IMR-90 (cell line): Measurements from ENCODE around the gene DET1. TPM values are rescaled to one million over a fixed set of nuclear protein-coding genes. Genes with fewer than 3 reads are reported as not detected.

Source experiments
- ATAC-seq: fragments of 200-7000 bp; cut with Tn5 transposase; 2 replicates; pipeline ENCODE4 v1.9.1; 2020; ENCODE audit warnings: low read depth, mild to moderate bottlenecking, moderate library complexity
- BruUV-seq: library from RNA; stranded (reverse); fragments of 400-500 nt; replicated peaks from 2 replicates; lab custom pipeline; 2021; lab: Mats Ljungman, UMichigan
- CTCF ChIA-PET: fragments of 300-600 bp; formaldehyde crosslinking; extraction: SDS; loops from one replicate; lab custom pipeline; 2021; ENCODE audit warnings: antibody characterized with exemption; lab: Yijun Ruan, JAX
- POLR2A ChIA-PET: fragments of 300-600 bp; sonication (Branson Sonifier 250); formaldehyde crosslinking; loops from one replicate; lab custom pipeline; 2022; ENCODE audit warnings: antibody characterized with exemption; ENCODE audit not compliant: unreplicated experiment; lab: Charles Lee
- DNase-seq: peaks from one replicate; pipeline ENCODE4 v3.0.0; 2013
- H2AFZ ChIP-seq: replicated peaks from 2 replicates; pipeline ENCODE3; 2013; ENCODE audit warnings: low read length, mild to moderate bottlenecking; ENCODE audit not compliant: poor library complexity
- H2AK5ac ChIP-seq: 2 replicates; pipeline ENCODE4 v1.6.1; 2013; ENCODE audit warnings: low read depth, low read length, inconsistent platforms
- H2AK9ac ChIP-seq: replicated peaks from 2 replicates; pipeline ENCODE3; 2013; ENCODE audit warnings: mild to moderate bottlenecking, low read depth, low read length, moderate library complexity; ENCODE audit not compliant: poor library complexity
- H2BK120ac ChIP-seq: 2 replicates; pipeline ENCODE4 v1.6.1; 2013; ENCODE audit warnings: low read depth, low read length, inconsistent platforms
- H2BK15ac ChIP-seq: 3 replicates; pipeline ENCODE4 v1.6.1; 2013; ENCODE audit warnings: low read depth, low read length, inconsistent platforms
- H2BK20ac ChIP-seq: 2 replicates; pipeline ENCODE4 v1.6.1; 2013; ENCODE audit warnings: low read depth, mild to moderate bottlenecking, inconsistent platforms, low read length, moderate library complexity
- H2BK5ac ChIP-seq: 2 replicates; pipeline ENCODE4 v1.6.1; 2013; ENCODE audit warnings: mild to moderate bottlenecking, low read depth, low read length, inconsistent platforms; ENCODE audit not compliant: poor library complexity, severe bottlenecking
- H3K14ac ChIP-seq: replicated peaks from 2 replicates; pipeline ENCODE4 v1.6.1; 2013; ENCODE audit warnings: low read depth, low read length, inconsistent platforms
- H3K18ac ChIP-seq: 2 replicates; pipeline ENCODE4 v1.6.1; 2013; ENCODE audit warnings: low read depth, low read length, control low read depth
- H3K23ac ChIP-seq: 2 replicates; pipeline ENCODE4 v1.6.1; 2013; ENCODE audit warnings: low read depth, low read length, inconsistent platforms
- H3K27ac ChIP-seq: 2 replicates; pipeline ENCODE4 v1.5.1; 2013; ENCODE audit warnings: mild to moderate bottlenecking, control low read depth, low read length; ENCODE audit not compliant: insufficient read depth
- H3K27me3 ChIP-seq: 2 replicates; pipeline ENCODE4 v1.6.1; 2013; ENCODE audit warnings: low read length; ENCODE audit not compliant: control insufficient read depth, insufficient read depth
- H3K36me3 ChIP-seq: 2 replicates; pipeline ENCODE4 v1.6.1; 2013; ENCODE audit warnings: low read length, mixed read lengths; ENCODE audit not compliant: control insufficient read depth, insufficient read depth
- H3K4ac ChIP-seq: 2 replicates; pipeline ENCODE4 v1.6.1; 2013; ENCODE audit warnings: low read depth, low read length, inconsistent platforms
- H3K4me1 ChIP-seq: 2 replicates; pipeline ENCODE4 v1.6.1; 2013; ENCODE audit warnings: low read length, mixed read lengths; ENCODE audit not compliant: control insufficient read depth, insufficient read depth
- H3K4me2 ChIP-seq: 2 replicates; pipeline ENCODE4 v1.6.1; 2013; ENCODE audit warnings: low read depth, mild to moderate bottlenecking, control low read depth, low read length, moderate library complexity
- H3K4me3 ChIP-seq: 2 replicates; pipeline ENCODE4 v1.5.1; 2013; ENCODE audit warnings: low read depth, mild to moderate bottlenecking, control low read depth, low read length, moderate library complexity; ENCODE audit not compliant: insufficient read depth
- H3K56ac ChIP-seq: 2 replicates; pipeline ENCODE4 v1.6.1; 2013; ENCODE audit warnings: low read length, inconsistent platforms; ENCODE audit not compliant: insufficient read depth; ENCODE audit errors: extremely low read depth
- H3K79me1 ChIP-seq, 2 experiments: 2 replicates each; pipeline ENCODE4 v1.6.1; 2013; ENCODE audit warnings: low read length in 2 of 2, inconsistent platforms in 1 of 2, low read depth in 1 of 2
- H3K9ac ChIP-seq: 2 replicates; pipeline ENCODE4 v1.6.1; 2013; ENCODE audit warnings: low read depth, low read length, control low read depth
- H3K9me1 ChIP-seq: 2 replicates; pipeline ENCODE4 v1.6.1; 2013; ENCODE audit warnings: low read length, inconsistent platforms; ENCODE audit not compliant: insufficient read depth
- H3K9me3 ChIP-seq: 2 replicates; pipeline ENCODE4 v1.6.1; 2013; ENCODE audit warnings: low read length; ENCODE audit not compliant: control insufficient read depth, insufficient read depth
- H4K20me1 ChIP-seq: 2 replicates; pipeline ENCODE4 v1.6.1; 2013; ENCODE audit warnings: low read length, inconsistent platforms; ENCODE audit not compliant: insufficient read depth
- H4K5ac ChIP-seq: 2 replicates; pipeline ENCODE4 v1.6.1; 2013; ENCODE audit warnings: mild to moderate bottlenecking, low read depth, low read length, control low read depth
- H4K8ac ChIP-seq, 2 experiments: 2 replicates each; pipeline ENCODE4 v1.6.1; 2013; ENCODE audit warnings: low read depth in 2 of 2, low read length in 2 of 2, control low read depth in 1 of 2, inconsistent platforms in 1 of 2
- H4K91ac ChIP-seq: 2 replicates; pipeline ENCODE4 v1.6.1; 2013; ENCODE audit warnings: low read depth, low read length, inconsistent platforms; ENCODE audit not compliant: insufficient read depth
- BHLHE40 ChIP-seq: fragments of 150-350 bp; IDR thresholded peaks from 2 replicates; pipeline ENCODE4 v1.6.1; 2016; ENCODE audit warnings: mild to moderate bottlenecking, low read depth, low read length
- CEBPB ChIP-seq: IDR thresholded peaks from 2 replicates; pipeline ENCODE4 v1.6.1; 2012; ENCODE audit warnings: low read depth, low read length, improper control_type of control experiment
- CHD1 ChIP-seq: IDR thresholded peaks from 2 replicates; pipeline ENCODE4 v1.6.1; 2012; ENCODE audit warnings: low read depth, low read length, improper control_type of control experiment
- FOS ChIP-seq: fragments of 150-350 bp; IDR thresholded peaks from 2 replicates; pipeline ENCODE4 v1.6.1; 2016; ENCODE audit warnings: low read depth, low read length
- MAFK ChIP-seq: IDR thresholded peaks from 2 replicates; pipeline ENCODE4 v1.6.1; 2012; ENCODE audit warnings: low read depth, low read length, improper control_type of control experiment
- MAZ ChIP-seq: IDR thresholded peaks from 2 replicates; pipeline ENCODE4 v1.6.1; 2012; ENCODE audit warnings: low read depth, mild to moderate bottlenecking, low read length, improper control_type of control experiment, moderate library complexity, borderline replicate concordance
- MXI1 ChIP-seq: IDR thresholded peaks from 2 replicates; pipeline ENCODE4 v1.6.1; 2012; ENCODE audit warnings: low read depth, mild to moderate bottlenecking, low read length, moderate library complexity, borderline replicate concordance
- NFE2L2 ChIP-seq: fragments of 150-350 bp; IDR thresholded peaks from 2 replicates; pipeline ENCODE4 v1.6.1; 2016; ENCODE audit warnings: low read depth, mild to moderate bottlenecking, low read length
- POLR2A ChIP-seq: IDR thresholded peaks from 2 replicates; pipeline ENCODE4 v1.6.1; 2012; ENCODE audit warnings: mild to moderate bottlenecking, low read depth, low read length
- RAD21 ChIP-seq: IDR thresholded peaks from 2 replicates; pipeline ENCODE4 v1.6.1; 2012; ENCODE audit warnings: low read length, improper control_type of control experiment
- RCOR1 ChIP-seq: IDR thresholded peaks from 2 replicates; pipeline ENCODE4 v1.6.1; 2012; ENCODE audit warnings: mild to moderate bottlenecking, low read length, improper control_type of control experiment; ENCODE audit not compliant: insufficient replicate concordance
- RFX5 ChIP-seq: IDR thresholded peaks from 2 replicates; pipeline ENCODE4 v1.8.0; 2012; ENCODE audit warnings: low read depth, mild to moderate bottlenecking, low read length, moderate library complexity
- SMC3 ChIP-seq: fragments of 150-350 bp; IDR thresholded peaks from 2 replicates; pipeline ENCODE4 v1.6.1; 2016; ENCODE audit warnings: low read depth, mild to moderate bottlenecking, antibody characterized with exemption, low read length, moderate library complexity
- dilution Hi-C: fragments of 300-500 bp; cut with HindIII; formaldehyde crosslinking; loops from one replicate; pipeline ENCODE4 v1.14.3; 2018; ENCODE audit warnings: low sequenced_read_pairs; ENCODE audit not compliant: unreplicated experiment
- in situ Hi-C: fragments of 300-500 bp; cut with MboI; formaldehyde crosslinking; loops from 3 replicates; pipeline ENCODE4 v1.14.3; 2019; ENCODE audit warnings: low sequenced_read_pairs, inconsistent platforms, mixed read lengths
- intact Hi-C: fragments of 100-400 bp; cut with micrococcal nuclease; formaldehyde crosslinking; loops from 2 replicates; pipeline ENCODE4 v1.10.0; 2022
- polyA plus RNA-seq, 3 experiments: library from polyadenylated mRNA; depleted of rRNA; stranded (reverse); fragments of >200 nt; gene quantifications; 2 replicates each; pipeline ENCODE4 v1.2.3, GENCODE V29; 2012; ENCODE audit warnings: low replicate concordance in 1 of 3
- total RNA-seq: library from RNA; depleted of rRNA; stranded (reverse); fragments of >200 nt; gene quantifications from 2 replicates; pipeline ENCODE4 v1.2.3, GENCODE V29; 2012
- TF ChIP-seq, protein P1 (sequence below): fragments of 150-350 bp; IDR thresholded peaks from 2 replicates; pipeline ENCODE4 v1.6.1; 2016; ENCODE audit warnings: low read depth, mild to moderate bottlenecking, low read length, moderate library complexity, borderline replicate concordance
- TF ChIP-seq, protein P2 (sequence below): conservative IDR thresholded peaks from 2 replicates; pipeline ENCODE4 v1.5.1; 2012; ENCODE audit warnings: mild to moderate bottlenecking, low read depth, low read length, improper control_type of control experiment
- TF ChIP-seq, protein P3 (sequence below): fragments of 150-350 bp; IDR thresholded peaks from 2 replicates; pipeline ENCODE4 v1.6.1; 2017; ENCODE audit warnings: mild to moderate bottlenecking, antibody characterized with exemption, low read length, low read depth

DET1 gene
- total and polyA plus RNA-seq, 2 of the 4 experiments (the other 2 are of a cell fraction), result 5.6 to 9.1 TPM

- no peak overlapping the region for H3K56ac ChIP-seq
- DNase-seq, result no peak
- dilution Hi-C loops (no loop called here), intact Hi-C loops (no loop called here), in situ Hi-C loops (no loop called here)
- no peak for ATAC-seq
- TF ChIP-seq MXI1, result no peak
- no peak for TF ChIP-seq RCOR1
- TF ChIP-seq BHLHE40, result no peak
- TF ChIP-seq, protein P1, sequence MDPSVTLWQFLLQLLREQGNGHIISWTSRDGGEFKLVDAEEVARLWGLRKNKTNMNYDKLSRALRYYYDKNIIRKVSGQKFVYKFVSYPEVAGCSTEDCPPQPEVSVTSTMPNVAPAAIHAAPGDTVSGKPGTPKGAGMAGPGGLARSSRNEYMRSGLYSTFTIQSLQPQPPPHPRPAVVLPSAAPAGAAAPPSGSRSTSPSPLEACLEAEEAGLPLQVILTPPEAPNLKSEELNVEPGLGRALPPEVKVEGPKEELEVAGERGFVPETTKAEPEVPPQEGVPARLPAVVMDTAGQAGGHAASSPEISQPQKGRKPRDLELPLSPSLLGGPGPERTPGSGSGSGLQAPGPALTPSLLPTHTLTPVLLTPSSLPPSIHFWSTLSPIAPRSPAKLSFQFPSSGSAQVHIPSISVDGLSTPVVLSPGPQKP, result no peak
- TF ChIP-seq, protein P2, sequence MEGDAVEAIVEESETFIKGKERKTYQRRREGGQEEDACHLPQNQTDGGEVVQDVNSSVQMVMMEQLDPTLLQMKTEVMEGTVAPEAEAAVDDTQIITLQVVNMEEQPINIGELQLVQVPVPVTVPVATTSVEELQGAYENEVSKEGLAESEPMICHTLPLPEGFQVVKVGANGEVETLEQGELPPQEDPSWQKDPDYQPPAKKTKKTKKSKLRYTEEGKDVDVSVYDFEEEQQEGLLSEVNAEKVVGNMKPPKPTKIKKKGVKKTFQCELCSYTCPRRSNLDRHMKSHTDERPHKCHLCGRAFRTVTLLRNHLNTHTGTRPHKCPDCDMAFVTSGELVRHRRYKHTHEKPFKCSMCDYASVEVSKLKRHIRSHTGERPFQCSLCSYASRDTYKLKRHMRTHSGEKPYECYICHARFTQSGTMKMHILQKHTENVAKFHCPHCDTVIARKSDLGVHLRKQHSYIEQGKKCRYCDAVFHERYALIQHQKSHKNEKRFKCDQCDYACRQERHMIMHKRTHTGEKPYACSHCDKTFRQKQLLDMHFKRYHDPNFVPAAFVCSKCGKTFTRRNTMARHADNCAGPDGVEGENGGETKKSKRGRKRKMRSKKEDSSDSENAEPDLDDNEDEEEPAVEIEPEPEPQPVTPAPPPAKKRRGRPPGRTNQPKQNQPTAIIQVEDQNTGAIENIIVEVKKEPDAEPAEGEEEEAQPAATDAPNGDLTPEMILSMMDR, result no peak
- no peak for TF ChIP-seq MAZ
- TF ChIP-seq MAFK, result no peak
- TF ChIP-seq, protein P3, sequence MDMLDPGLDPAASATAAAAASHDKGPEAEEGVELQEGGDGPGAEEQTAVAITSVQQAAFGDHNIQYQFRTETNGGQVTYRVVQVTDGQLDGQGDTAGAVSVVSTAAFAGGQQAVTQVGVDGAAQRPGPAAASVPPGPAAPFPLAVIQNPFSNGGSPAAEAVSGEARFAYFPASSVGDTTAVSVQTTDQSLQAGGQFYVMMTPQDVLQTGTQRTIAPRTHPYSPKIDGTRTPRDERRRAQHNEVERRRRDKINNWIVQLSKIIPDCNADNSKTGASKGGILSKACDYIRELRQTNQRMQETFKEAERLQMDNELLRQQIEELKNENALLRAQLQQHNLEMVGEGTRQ, result no peak
- TF ChIP-seq NFE2L2, result no peak
- TF ChIP-seq RFX5, result no peak
- TF ChIP-seq SMC3, result no peak
- no peak for TF ChIP-seq POLR2A
- no peak for TF ChIP-seq FOS
- no peak for TF ChIP-seq CHD1
- no peak for TF ChIP-seq RAD21
- no peak for TF ChIP-seq CEBPB
- H3K9me3 ChIP-seq, result no peaks in the 10 kb centered on the region
- H4K20me1 ChIP-seq, result no peaks in the 10 kb centered on the region
- H2BK5ac ChIP-seq, result no peak overlapping the region
- no peak overlapping the region for H3K14ac ChIP-seq
- H3K18ac ChIP-seq, result no peak overlapping the region
- no peaks in the 10 kb centered on the region for H3K27me3 ChIP-seq
- peaks cover 4% of the 10 kb centered on the region for H3K36me3 ChIP-seq
- H3K4me1 ChIP-seq, result no peaks in the 10 kb centered on the region
- H3K27ac ChIP-seq, result no peak overlapping the region
- H3K9ac ChIP-seq, result no peak overlapping the region
- no peak overlapping the region for H3K4me2 ChIP-seq
- ChIA-PET CTCF (interaction anchor here (0.6 kb wide), 1 partner anchor 39 kb away, joined by 3 read pairs; no protein-coding TSS in a partner anchor), POLR2A (no interaction called here)
- no peak overlapping the region for H2AK9ac ChIP-seq
- no peak overlapping the region for H3K23ac ChIP-seq
- no peak overlapping the region for H2BK120ac ChIP-seq
- no peaks in the 10 kb centered on the region; the same call in 1 of the 2 replicates for H3K9me1 ChIP-seq
- H4K8ac ChIP-seq, result no peak overlapping the region
- no peak overlapping the region for H2AK5ac ChIP-seq
- no peak overlapping the region for H2BK20ac ChIP-seq
- no peak overlapping the region for H3K4me3 ChIP-seq
- BruUV-seq, result no TSS peak
- H4K91ac ChIP-seq, result no peak overlapping the region
- H2AFZ ChIP-seq, result no peak overlapping the region
- H3K79me1 ChIP-seq, result peaks cover 0 to 4% of the 10 kb centered on the region in 2 experiments; a peak in 1 of 4 replicates
- no peak overlapping the region for H3K4ac ChIP-seq
- no peak overlapping the region for H4K5ac ChIP-seq
- H2BK15ac ChIP-seq, result no peak overlapping the region
Measured at GRCh38 chr15:88506628-88507027, 39.9 kb downstream of the DET1 start.
